H1 (cell line): ENCODE results near the gene GGN.

Source experiments
- BRCA1 ChIP-seq: IDR thresholded peaks from 2 replicates; pipeline ENCODE4 v1.6.1; 2012; ENCODE audit warnings: low read depth, low read length, improper control_type of control experiment
- CEBPB ChIP-seq: IDR thresholded peaks from 2 replicates; pipeline ENCODE4 v1.6.1; 2012; ENCODE audit warnings: low read depth, low read length
- EZH2 ChIP-seq: fragments of 200-600 bp; sonication (generic); IDR thresholded peaks from 2 replicates; pipeline ENCODE4 v1.7.1; 2012; ENCODE audit warnings: low read depth, mild to moderate bottlenecking, moderate library complexity, low read length, inconsistent platforms; ENCODE audit not compliant: severe bottlenecking
- MAFK ChIP-seq: IDR thresholded peaks from 2 replicates; pipeline ENCODE4 v1.6.1; 2012; ENCODE audit warnings: low read depth, mild to moderate bottlenecking, improper control_type of control experiment, low read length
- POLR2A ChIP-seq, 2 experiments: IDR thresholded peaks; 1 replicate in 1 of 2; 2 replicates in 1 of 2; pipeline ENCODE4 v1.6.1; 2011; ENCODE audit warnings: low read depth in 2 of 2, low read length in 2 of 2, mild to moderate bottlenecking in 2 of 2; ENCODE audit errors: control extremely low read depth in 1 of 2
- POLR2AphosphoS5 ChIP-seq: IDR thresholded peaks from 2 replicates; pipeline ENCODE4 v1.6.1; 2011; ENCODE audit warnings: low read depth, low read length
- SIN3A ChIP-seq, 2 experiments: IDR thresholded peaks in 1 of 2; conservative IDR thresholded peaks in 1 of 2; 2 replicates each; pipeline ENCODE4 v1.6.1; 2011 to 2012; ENCODE audit warnings: low read length in 2 of 2, improper control_type of control experiment in 1 of 2, low read depth in 1 of 2, mild to moderate bottlenecking in 1 of 2
- TEAD4 ChIP-seq: IDR thresholded peaks from 2 replicates; pipeline ENCODE4 v1.6.1; 2012; ENCODE audit warnings: low read depth, low read length, inconsistent platforms, mixed read lengths
- TF ChIP-seq, protein P1 (sequence below): IDR thresholded peaks from 2 replicates; pipeline ENCODE4 v1.6.1; 2011; ENCODE audit warnings: low read length, improper control_type of control experiment
- TF ChIP-seq, protein P2 (sequence below), 3 experiments: IDR thresholded peaks; 1 replicate in 2 of 3; 2 replicates in 1 of 3; pipeline versions ENCODE4 v1.5.1 to v1.6.1; 2011; ENCODE audit warnings: low read length in 3 of 3, mild to moderate bottlenecking in 3 of 3, inconsistent platforms in 2 of 3, low read depth in 1 of 3, moderate library complexity in 1 of 3; ENCODE audit not compliant: insufficient read depth in 1 of 3; ENCODE audit errors: control extremely low read depth in 1 of 3

- TF ChIP-seq SIN3A (conservative IDR thresholded peaks at IDR 0.05 in 1 of 2, IDR thresholded peaks at IDR 0.05 in 1 of 2; ENCODE audit: low read depth in 1 of 2, low read length in 2 of 2) (no peak), MAFK (no peak), POLR2A (IDR thresholded peaks at IDR 0.05; ENCODE audit: control extremely low read depth in 1 of 2, low read depth in 2 of 2, low read length in 2 of 2) (no peak), CEBPB (no peak), BRCA1 (no peak), POLR2AphosphoS5 (no peak), TEAD4 (no peak), EZH2 (no peak)
- TF ChIP-seq, protein P1, sequence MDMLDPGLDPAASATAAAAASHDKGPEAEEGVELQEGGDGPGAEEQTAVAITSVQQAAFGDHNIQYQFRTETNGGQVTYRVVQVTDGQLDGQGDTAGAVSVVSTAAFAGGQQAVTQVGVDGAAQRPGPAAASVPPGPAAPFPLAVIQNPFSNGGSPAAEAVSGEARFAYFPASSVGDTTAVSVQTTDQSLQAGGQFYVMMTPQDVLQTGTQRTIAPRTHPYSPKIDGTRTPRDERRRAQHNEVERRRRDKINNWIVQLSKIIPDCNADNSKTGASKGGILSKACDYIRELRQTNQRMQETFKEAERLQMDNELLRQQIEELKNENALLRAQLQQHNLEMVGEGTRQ, result no peak
- TF ChIP-seq, protein P2, sequence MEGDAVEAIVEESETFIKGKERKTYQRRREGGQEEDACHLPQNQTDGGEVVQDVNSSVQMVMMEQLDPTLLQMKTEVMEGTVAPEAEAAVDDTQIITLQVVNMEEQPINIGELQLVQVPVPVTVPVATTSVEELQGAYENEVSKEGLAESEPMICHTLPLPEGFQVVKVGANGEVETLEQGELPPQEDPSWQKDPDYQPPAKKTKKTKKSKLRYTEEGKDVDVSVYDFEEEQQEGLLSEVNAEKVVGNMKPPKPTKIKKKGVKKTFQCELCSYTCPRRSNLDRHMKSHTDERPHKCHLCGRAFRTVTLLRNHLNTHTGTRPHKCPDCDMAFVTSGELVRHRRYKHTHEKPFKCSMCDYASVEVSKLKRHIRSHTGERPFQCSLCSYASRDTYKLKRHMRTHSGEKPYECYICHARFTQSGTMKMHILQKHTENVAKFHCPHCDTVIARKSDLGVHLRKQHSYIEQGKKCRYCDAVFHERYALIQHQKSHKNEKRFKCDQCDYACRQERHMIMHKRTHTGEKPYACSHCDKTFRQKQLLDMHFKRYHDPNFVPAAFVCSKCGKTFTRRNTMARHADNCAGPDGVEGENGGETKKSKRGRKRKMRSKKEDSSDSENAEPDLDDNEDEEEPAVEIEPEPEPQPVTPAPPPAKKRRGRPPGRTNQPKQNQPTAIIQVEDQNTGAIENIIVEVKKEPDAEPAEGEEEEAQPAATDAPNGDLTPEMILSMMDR (IDR thresholded peaks at IDR 0.05; ENCODE audit: control extremely low read depth in 1 of 3, insufficient read depth in 1 of 3, low read depth in 1 of 3, low read length in 3 of 3), result no peak
These were observed 26.8 kb downstream of the GGN start for GRCh38 chr19:38360839-38361631.
